SIG-M5 treated with dmso at 0.1 percent for 504 hours (cell line): ENCODE results near the gene DNAH2.
"Not testable (repeated sequence)": the region's sequence is repeated elsewhere in the genome, so short reads cannot be mapped to it uniquely, and the experiment has no call there.

Experiments
- DNase-seq: peaks from one replicate; lab custom pipeline; 2025; ENCODE audit not compliant: unreplicated experiment; lab: John Stamatoyannopoulos, UW

The DNAH2 gene

GRCh38 chr17:7862692-7863437, 145.3 kb downstream of the DNAH2 start:
- DNase-seq: peak; percentile 11

- DNase-seq: not testable (repeated sequence)
Observed at GRCh38 chr17:7864384-7864783, 146.8 kb downstream of the DNAH2 start.

GRCh38 chr17:7864995-7865650, 147.6 kb downstream of the DNAH2 start:
- no peak for DNase-seq

- peak; percentile 21 for DNase-seq
Observed at GRCh38 chr17:7867881-7868329, 150.4 kb downstream of the DNAH2 start.

GRCh38 chr17:7873051-7873450, 155.5 kb downstream of the DNAH2 start:
- no peak for DNase-seq

- DNase-seq: no peak
Observed at GRCh38 chr17:7875804-7876370, 158.3 kb downstream of the DNAH2 start.

GRCh38 chr17:7878234-7878633, 160.7 kb downstream of the DNAH2 start:
- no peak for DNase-seq

- peak; percentile 78 for DNase-seq
Observed at GRCh38 chr17:7880076-7880868, 162.7 kb downstream of the DNAH2 start.

GRCh38 chr17:7881276-7882054, 163.9 kb downstream of the DNAH2 start:
- DNase-seq: peak; percentile 44

- no peak for DNase-seq
Observed at GRCh38 chr17:7882068-7882467, 164.5 kb downstream of the DNAH2 start.

- no peak for DNase-seq
Observed at GRCh38 chr17:7882629-7883028, 165.1 kb downstream of the DNAH2 start.
